Body of pancreas (tissue), 4 donors: ENCODE results near the gene ARHGAP15. TPM values are rescaled to one million over a fixed set of nuclear protein-coding genes. Genes with fewer than 3 reads are reported as not detected.

Source experiments
- ATAC-seq: fragments of 150-250 bp; one replicate; pipeline ENCODE4 v1.9.1; 2016
- DNase-seq, 4 donors: peaks; one replicate each; pipeline ENCODE4 v3.0.0-alpha.2; 2019
- H3K27ac ChIP-seq, 4 donors: fragments of 200-600 bp; sonication (generic); 1 replicate in 3 of 4; 2 replicates in 1 of 4; pipeline versions ENCODE4 v1.5.1 to v1.6.1; 2016 to 2019; ENCODE audit warnings: mild to moderate bottlenecking in 1 of 4, mixed read lengths in 1 of 4, moderate library complexity in 1 of 4
- H3K27me3 ChIP-seq, 2 donors: fragments of 200-600 bp; sonication (generic); one replicate each; pipeline ENCODE4 v1.6.0; 2016; ENCODE audit warnings: mild to moderate bottlenecking in 1 of 2
- H3K36me3 ChIP-seq, 2 donors: fragments of 200-600 bp; sonication (generic); replicated peaks in 1 of 2; 2 replicates each; pipeline ENCODE4 v1.5.1; 2016; ENCODE audit warnings: low read depth in 2 of 2; ENCODE audit not compliant: insufficient read depth in 1 of 2
- H3K4me1 ChIP-seq: fragments of 200-600 bp; sonication (generic); one replicate; pipeline ENCODE4 v1.6.0; 2016
- H3K4me3 ChIP-seq, 2 donors: fragments of 200-600 bp; sonication (generic); 1 replicate in 1 of 2; 2 replicates in 1 of 2; pipeline ENCODE4 v1.5.1; 2016 to 2019
- H3K9me3 ChIP-seq, 3 donors: fragments of 200-600 bp; sonication (generic); 1 replicate in 2 of 3; 2 replicates in 1 of 3; pipeline ENCODE4 v1.5.1; 2016
- CTCF ChIP-seq, 7 experiments: fragments of 450-650 bp in 4 of 7; fragments of 200-600 bp in 3 of 7; sonication (generic) in 3 of 7; IDR thresholded peaks; one replicate each; pipeline ENCODE4 v1.5.1; 2016 to 2019; ENCODE audit warnings: antibody characterized with exemption in 7 of 7
- POLR2A ChIP-seq, 3 donors: fragments of 450-650 bp; IDR thresholded peaks; one replicate each; pipeline ENCODE4 v1.6.1; 2016; ENCODE audit warnings: antibody characterized with exemption in 3 of 3, mild to moderate bottlenecking in 2 of 3
- WGBS, 2 donors: methylation state at CpG; one replicate each; pipeline ENCODE4 v1.1.5; 2017; 5-methylcytosine and 5-hydroxymethylcytosine counted together
- intact Hi-C: fragments of 100-400 bp; cut with DNase I; formaldehyde crosslinking; loops from one replicate; pipeline ENCODE4 v1.15.1; 2023
- total RNA-seq, 2 donors: library from RNA; depleted of rRNA; stranded (reverse); fragments of >200 nt; gene quantifications; one replicate each; pipeline ENCODE4 v1.1.0, GENCODE V29; 2016

ARHGAP15 gene
- total RNA-seq, 2 donors from 2014 or later = 1.3 TPM; not detected in 1

- intact Hi-C loops = no loop called here
- no peak for DNase-seq
- no peak overlapping the region for H3K4me3 ChIP-seq
- ATAC-seq = no peak
- no peak overlapping the region for H3K27ac ChIP-seq
- no peaks in the 10 kb centered on the region for H3K27me3 ChIP-seq
- TF ChIP-seq CTCF (IDR thresholded peaks at IDR 0.05) = no peak
- no peak for TF ChIP-seq POLR2A (IDR thresholded peaks at IDR 0.05)
- H3K36me3 ChIP-seq = no peaks in the 10 kb centered on the region
- H3K9me3 ChIP-seq = no peaks in the 10 kb centered on the region
- no peaks in the 10 kb centered on the region for H3K4me1 ChIP-seq
- WGBS, 2 donors = 19 to 21% methylated on average over 9 of the region's 9 CpGs
Observed at GRCh38 chr2:143333168-143333791, 204.1 kb downstream of the ARHGAP15 start.

GRCh38 chr2:143333847-143334246 is 204.6 kb downstream of the ARHGAP15 start:
- DNase-seq (no peak), ATAC-seq (no peak)
- 20 to 22% methylated on average over 1 of the region's 1 CpG for WGBS, 2 donors
- TF ChIP-seq POLR2A (IDR thresholded peaks at IDR 0.05) (no peak), CTCF (IDR thresholded peaks at IDR 0.05) (no peak)
- Histone ChIP-seq H3K9me3 (no peaks in the 10 kb centered on the region), H3K36me3 (no peaks in the 10 kb centered on the region), H3K27me3 (no peaks in the 10 kb centered on the region), H3K4me1 (no peaks in the 10 kb centered on the region), H3K27ac (no peak overlapping the region), H3K4me3 (no peak overlapping the region)
- intact Hi-C loops = no loop called here

- H3K27me3 ChIP-seq = no peaks in the 10 kb centered on the region
- WGBS, 2 donors = 79 to 80% methylated on average over 4 of the region's 4 CpGs
- no peaks in the 10 kb centered on the region for H3K36me3 ChIP-seq
- ATAC-seq = no peak
- no peaks in the 10 kb centered on the region for H3K9me3 ChIP-seq
- H3K27ac ChIP-seq = no peak overlapping the region
- no peaks in the 10 kb centered on the region for H3K4me1 ChIP-seq
- no peak overlapping the region for H3K4me3 ChIP-seq
- TF ChIP-seq CTCF (IDR thresholded peaks at IDR 0.05) (no peak), POLR2A (IDR thresholded peaks at IDR 0.05) (no peak)
- intact Hi-C loops = no loop called here
- DNase-seq = no peak
Observed at GRCh38 chr2:143334837-143335236, 205.6 kb downstream of the ARHGAP15 start.

- intact Hi-C loops = no loop called here
Observed at GRCh38 chr2:143336719-143337210, 207.5 kb downstream of the ARHGAP15 start.

More at GRCh38 chr2:143336719-143337210, 207.5 kb downstream of the ARHGAP15 start:
- WGBS, 2 donors = 83 to 86% methylated on average over 1 of the region's 1 CpG
- TF ChIP-seq CTCF (IDR thresholded peaks at IDR 0.05) (no peak), POLR2A (IDR thresholded peaks at IDR 0.05) (no peak)
- no peaks in the 10 kb centered on the region for H3K4me1 ChIP-seq
- ATAC-seq = no peak
- no peaks in the 10 kb centered on the region for H3K9me3 ChIP-seq
- H3K27ac ChIP-seq = no peak overlapping the region
- H3K36me3 ChIP-seq = no peaks in the 10 kb centered on the region
- DNase-seq = no peak
- no peak overlapping the region for H3K4me3 ChIP-seq
- no peaks in the 10 kb centered on the region for H3K27me3 ChIP-seq
